ENCODE results near the gene SLC10A3.

- no peak for TF ChIP-seq EGR1 (IDR thresholded peaks at IDR 0.05)
- no peak for TF ChIP-seq MAX (IDR thresholded peaks at IDR 0.05)
- TF ChIP-seq YY1 (IDR thresholded peaks at IDR 0.05; ENCODE audit: low read depth): no peak
Measured at GRCh38 chrX:154452823-154453222, 37.6 kb downstream of the SLC10A3 start.

All from Ishikawa (cell line).